Psoas muscle (tissue), 8 donors: ENCODE measurements around the gene DHX32. TPM values are rescaled to one million over a fixed set of nuclear protein-coding genes. Genes with fewer than 3 reads are reported as not detected.
A peak's percentile ranks its signal among the peaks of the same experiment; 100 is the strongest.
"Not testable (repeated sequence)": the region's sequence is repeated elsewhere in the genome, so short reads cannot be mapped to it uniquely, and the experiment has no call there.

ENCODE experiments used
- ATAC-seq, 4 donors: fragments of 200-7000 bp; cut with Tn5 transposase; one replicate each; pipeline ENCODE4 v1.9.1; 2020; ENCODE audit warnings: moderate library complexity in 3 of 4, mild to moderate bottlenecking in 2 of 4
- DNase-seq, 2 donors: peaks; one replicate each; pipeline ENCODE4 v3.0.0-alpha.2; 2020
- H3K27ac ChIP-seq: fragments of 200-600 bp; one replicate; pipeline ENCODE4 v1.8.0; 2022
- H3K27me3 ChIP-seq, 3 donors: fragments of 200-600 bp in 1 of 3; one replicate each; pipeline versions ENCODE4 v1.6.1 to v1.8.0; 2013 to 2022; ENCODE audit warnings: low read length in 2 of 3, mild to moderate bottlenecking in 2 of 3, moderate library complexity in 1 of 3; ENCODE audit not compliant: insufficient read depth in 3 of 3
- H3K36me3 ChIP-seq, 2 donors: fragments of 200-600 bp in 1 of 2; one replicate each; pipeline versions ENCODE4 v1.6.1 to v1.8.0; 2013 to 2022; ENCODE audit warnings: low read depth in 1 of 2, mild to moderate bottlenecking in 1 of 2, moderate library complexity in 1 of 2; ENCODE audit not compliant: insufficient read depth in 1 of 2
- H3K4me1 ChIP-seq: fragments of 200-600 bp; one replicate; pipeline ENCODE4 v1.8.0; 2022
- H3K4me3 ChIP-seq: fragments of 200-600 bp; one replicate; pipeline ENCODE4 v1.8.0; 2022; ENCODE audit warnings: mild to moderate bottlenecking
- H3K9me3 ChIP-seq: fragments of 200-600 bp; one replicate; pipeline ENCODE4 v1.8.0; 2022
- WGBS, 3 donors: extraction: QIAGEN DNeasy Blood & Tissue Kit; methylation state at CpG; one replicate each; pipeline versions ENCODE4 v1.1.6 to v1.1.7; 2013; 5-methylcytosine and 5-hydroxymethylcytosine counted together
- intact Hi-C, 2 donors: fragments of 100-400 bp; cut with DNase I; formaldehyde crosslinking; loops; one replicate each; pipeline versions ENCODE4 v1.11.0 to v1.14.2; 2022
- polyA plus RNA-seq, 3 donors: library from polyadenylated mRNA; stranded (reverse); fragments of 200-250 nt; gene quantifications; one replicate each; pipeline ENCODE4 v1.2.3, GENCODE V29; 2013
- total RNA-seq, 4 donors: library from RNA; stranded (reverse); fragmentation: NEBNext Ultra II Directional in 2 of 4; extraction: Animal tissue kit (Norgen Biotek cat#: 25700) in 2 of 4; gene quantifications; one replicate each; pipeline versions ENCODE4 v1.2.1 to v1.2.4, GENCODE V29; 2021 to 2023
- TF ChIP-seq, protein P1 (sequence below): fragments of 200-600 bp; IDR thresholded peaks from one replicate; pipeline ENCODE4 v1.8.0; 2022; ENCODE audit warnings: antibody characterized with exemption
- donor health status: healthy with polysubstance abuse.
- donor health status: DM: no; HTN: no; CAD: no; lungs with moderate emphysema.
- donor health status: Bipolar disorder and iron deficiency.
- donor health status: healthy.
- donor health status: DM: yes; HTN: yes; CAD: no.
- donor health status: DM: no; HTN: no; CAD: no.
- donor health status: DM: no; HTN: no; CAD: no.
- donor health status: DM: yes; HTN: yes; CAD: no.

DHX32 gene
- total and polyA plus RNA-seq, 7 donors = 20.2 to 47.7 (median 32.1) TPM

DNA sequence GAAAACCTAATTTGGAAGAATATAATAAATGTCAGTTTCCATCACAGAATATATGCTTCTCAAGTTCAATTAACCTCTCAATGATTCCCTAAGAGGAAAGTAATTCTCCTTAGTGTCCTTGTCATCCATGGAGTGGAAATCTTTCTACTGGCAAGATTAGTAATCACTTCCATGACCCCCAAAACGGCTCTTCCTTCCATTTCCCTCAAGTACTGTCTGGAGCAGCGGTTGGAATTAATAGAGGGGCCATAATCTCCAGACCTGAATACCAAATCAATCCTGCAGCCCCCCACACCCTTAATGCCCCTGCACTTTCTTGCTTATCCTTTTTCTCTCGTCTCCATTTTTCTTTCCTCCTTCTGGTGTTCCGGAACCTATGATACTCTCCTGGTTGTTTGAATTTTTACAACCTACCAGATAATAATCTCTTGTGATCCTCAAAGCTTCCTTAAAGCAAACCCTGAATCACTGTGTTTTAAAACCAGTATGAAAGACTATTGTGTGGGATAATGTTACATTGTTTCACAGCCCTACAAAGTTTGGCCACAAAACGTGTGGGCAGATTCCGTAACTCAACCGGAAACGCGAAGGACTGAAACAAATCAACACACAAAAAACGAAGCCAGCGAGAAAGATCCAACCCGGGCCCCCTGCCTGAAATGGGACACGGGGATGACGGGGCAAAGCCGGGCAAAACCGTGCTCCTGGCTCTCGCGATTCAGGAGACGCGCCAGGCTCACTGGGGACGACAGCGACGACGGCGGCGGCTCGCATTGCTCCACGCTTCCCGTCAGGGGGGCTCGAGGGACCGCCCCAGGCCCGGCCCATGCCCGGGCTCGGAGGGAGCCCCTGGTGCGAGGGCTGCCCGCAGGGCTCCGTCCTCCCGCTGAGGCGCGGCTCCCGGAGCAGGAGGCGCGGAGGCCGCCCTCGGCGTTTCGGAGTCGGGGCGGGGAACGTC, 14.3 kb upstream of the DHX32 start:
- H3K36me3 ChIP-seq, H3K9me3 ChIP-seq, H3K27me3 ChIP-seq, intact Hi-C loops: not testable (repeated sequence)
- peak overlapping the region; percentile 91 for H3K27ac ChIP-seq
- ATAC-seq (peak; percentile 67 to 79 (median 75)), DNase-seq (peak; percentile 71 to 82)
- WGBS, 3 donors = 25 to 30% (median 28%) methylated on average over 50 of the region's 50 CpGs
- H3K4me1 ChIP-seq = peaks cover 13% of the 10 kb centered on the region
- peak overlapping the region; percentile 85 for H3K4me3 ChIP-seq

DNA sequence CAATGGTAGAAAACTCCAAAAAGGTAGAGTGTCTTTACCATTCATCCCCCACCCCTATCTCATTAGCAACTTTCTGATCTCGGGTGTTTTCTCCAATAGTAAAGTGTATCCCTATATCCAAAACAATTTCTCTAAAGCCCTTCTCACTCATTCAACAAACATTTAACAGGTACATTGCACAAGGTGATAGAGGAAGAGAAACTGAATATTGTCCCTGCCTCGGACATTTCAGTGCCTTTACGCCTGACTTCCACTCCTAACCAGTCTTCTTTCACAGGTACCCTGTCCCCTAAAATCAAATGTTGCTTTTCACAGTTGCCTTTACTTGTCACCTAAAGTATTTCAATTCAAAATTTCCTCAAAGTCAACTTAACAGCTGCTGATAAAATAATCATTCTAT, 13.1 kb upstream of the DHX32 start:
- H3K27ac ChIP-seq, intact Hi-C loops, ATAC-seq, DNase-seq, H3K9me3 ChIP-seq, H3K27me3 ChIP-seq, H3K36me3 ChIP-seq, H3K4me3 ChIP-seq: not testable (repeated sequence)
- peaks cover 19% of the 10 kb centered on the region for H3K4me1 ChIP-seq
- 77 to 91% (median 82%) methylated on average over 3 of the region's 3 CpGs for WGBS, 3 donors

DNA sequence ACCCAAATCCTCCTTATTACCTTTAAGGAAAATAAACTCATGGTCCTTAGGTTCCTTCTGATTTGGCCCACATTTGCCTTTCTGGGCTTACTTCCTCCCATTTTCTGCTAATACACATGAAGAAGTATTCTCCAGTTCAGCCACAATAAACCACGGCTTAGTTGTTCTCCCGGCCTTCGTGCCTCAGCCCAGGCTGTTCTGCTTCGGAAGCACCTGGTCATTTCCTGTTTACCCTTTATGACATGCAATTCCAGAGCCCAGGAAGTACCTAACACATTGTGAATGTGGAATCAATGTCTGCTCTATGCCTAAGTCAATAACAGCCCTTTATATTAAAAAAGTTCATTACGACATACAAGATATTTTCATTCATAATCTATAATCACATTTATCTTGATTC, 11.3 kb upstream of the DHX32 start:
- H3K4me3 ChIP-seq, H3K36me3 ChIP-seq, DNase-seq, intact Hi-C loops, H3K27me3 ChIP-seq, H3K9me3 ChIP-seq, H3K27ac ChIP-seq, ATAC-seq: not testable (repeated sequence)
- peaks cover 22% of the 10 kb centered on the region for H3K4me1 ChIP-seq
- WGBS, 3 donors = 68 to 74% (median 73%) methylated on average over 5 of the region's 5 CpGs

DNA sequence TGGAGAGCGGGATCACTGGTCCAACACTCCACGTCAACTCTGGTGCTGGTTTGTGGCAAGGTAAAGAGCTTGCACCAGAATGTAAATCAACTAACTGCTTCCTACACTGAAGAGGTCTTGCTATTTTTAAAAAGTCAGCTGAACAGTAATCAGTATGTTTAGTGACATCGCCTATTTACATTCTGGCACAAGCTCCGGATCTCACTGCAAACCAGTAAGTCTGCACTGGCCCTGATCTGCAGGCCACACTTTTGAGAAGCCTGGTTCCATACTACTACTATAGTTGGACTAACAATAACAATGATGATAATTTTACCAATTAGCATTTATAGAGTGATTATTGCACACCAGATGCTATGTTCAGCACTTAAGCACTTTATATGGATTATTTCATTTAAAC, 8.3 kb upstream of the DHX32 start:
- peak in 1 of 4 donors; percentile 29 for ATAC-seq
- H3K27me3 ChIP-seq, H3K9me3 ChIP-seq, H3K27ac ChIP-seq, DNase-seq, intact Hi-C loops, H3K4me3 ChIP-seq: not testable (repeated sequence)
- Histone ChIP-seq H3K4me1 (peaks cover 18% of the 10 kb centered on the region), H3K36me3 (peaks cover 0 to 11% of the 10 kb centered on the region in 2 donors)
- 56 to 75% (median 70%) methylated on average over 4 of the region's 4 CpGs for WGBS, 3 donors

DNA sequence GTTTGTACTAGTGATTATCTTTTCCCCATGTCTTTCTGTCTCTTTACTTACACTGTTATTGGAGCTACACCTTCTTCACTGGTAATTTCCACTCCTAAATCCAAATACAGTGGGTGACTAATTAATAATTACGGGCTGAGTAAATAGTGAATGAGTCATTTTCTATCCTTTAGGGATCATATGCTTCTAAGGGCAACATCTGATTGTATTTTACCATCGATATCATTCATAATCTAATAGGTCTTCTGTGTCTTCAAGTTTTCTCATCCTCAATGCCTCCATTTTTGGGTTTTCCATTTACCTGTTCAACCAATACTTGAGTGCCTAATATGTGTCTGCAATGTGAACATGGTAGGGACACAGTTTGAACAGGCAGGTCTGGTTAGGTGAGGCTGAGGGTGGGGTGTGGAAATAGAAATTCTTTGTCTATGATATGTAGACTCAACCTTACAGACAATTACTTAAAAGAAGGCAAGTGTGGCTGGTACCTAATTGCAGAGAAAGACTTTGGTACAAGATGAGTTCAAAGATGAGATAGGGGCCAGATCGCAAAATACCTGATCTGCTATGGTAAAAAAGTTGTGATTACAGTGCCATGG, 5.9 kb upstream of the DHX32 start:
- H3K9me3 ChIP-seq = no peaks in the 10 kb centered on the region
- H3K4me3 ChIP-seq = no peak overlapping the region
- H3K36me3 ChIP-seq = peaks cover 0 to 14% of the 10 kb centered on the region in 2 donors
- peaks cover 9% of the 10 kb centered on the region for H3K4me1 ChIP-seq
- intact Hi-C loops = no loop called here
- TF ChIP-seq, protein P1, sequence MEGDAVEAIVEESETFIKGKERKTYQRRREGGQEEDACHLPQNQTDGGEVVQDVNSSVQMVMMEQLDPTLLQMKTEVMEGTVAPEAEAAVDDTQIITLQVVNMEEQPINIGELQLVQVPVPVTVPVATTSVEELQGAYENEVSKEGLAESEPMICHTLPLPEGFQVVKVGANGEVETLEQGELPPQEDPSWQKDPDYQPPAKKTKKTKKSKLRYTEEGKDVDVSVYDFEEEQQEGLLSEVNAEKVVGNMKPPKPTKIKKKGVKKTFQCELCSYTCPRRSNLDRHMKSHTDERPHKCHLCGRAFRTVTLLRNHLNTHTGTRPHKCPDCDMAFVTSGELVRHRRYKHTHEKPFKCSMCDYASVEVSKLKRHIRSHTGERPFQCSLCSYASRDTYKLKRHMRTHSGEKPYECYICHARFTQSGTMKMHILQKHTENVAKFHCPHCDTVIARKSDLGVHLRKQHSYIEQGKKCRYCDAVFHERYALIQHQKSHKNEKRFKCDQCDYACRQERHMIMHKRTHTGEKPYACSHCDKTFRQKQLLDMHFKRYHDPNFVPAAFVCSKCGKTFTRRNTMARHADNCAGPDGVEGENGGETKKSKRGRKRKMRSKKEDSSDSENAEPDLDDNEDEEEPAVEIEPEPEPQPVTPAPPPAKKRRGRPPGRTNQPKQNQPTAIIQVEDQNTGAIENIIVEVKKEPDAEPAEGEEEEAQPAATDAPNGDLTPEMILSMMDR = no peak
- DNase-seq (no peak), ATAC-seq (no peak)
- no peak overlapping the region for H3K27ac ChIP-seq
- H3K27me3 ChIP-seq = no peaks in the 10 kb centered on the region
- WGBS, 3 donors = 84 to 88% (median 86%) methylated on average over 3 of the region's 3 CpGs

DNA sequence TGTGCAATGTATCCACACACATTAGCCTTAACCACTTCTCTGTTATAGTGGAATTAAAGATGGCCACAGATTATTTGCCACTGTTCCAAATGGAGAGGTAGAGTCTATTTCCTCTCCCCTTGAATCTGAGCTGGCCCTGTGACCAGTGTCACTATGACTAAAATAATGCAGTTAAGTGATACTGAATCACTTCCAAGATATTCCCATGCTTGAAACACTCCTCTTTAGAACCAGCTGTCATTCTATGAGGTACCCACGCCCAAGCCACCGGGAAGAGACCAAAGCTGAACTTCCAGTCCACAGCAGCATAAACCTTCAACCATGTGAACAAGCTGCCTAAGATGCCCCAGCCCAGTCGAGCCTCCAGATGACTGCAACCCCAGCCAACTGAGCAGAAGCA, 2.1 kb upstream of the DHX32 start:
- Histone ChIP-seq H3K36me3 (peaks cover 0 to 33% of the 10 kb centered on the region in 2 donors), H3K4me3 (no peak overlapping the region), H3K27me3 (no peaks in the 10 kb centered on the region), H3K9me3 (no peaks in the 10 kb centered on the region), H3K4me1 (no peaks in the 10 kb centered on the region), H3K27ac (no peak overlapping the region)
- DNase-seq (no peak), ATAC-seq (peak; percentile 44 to 63 (median 54))
- intact Hi-C loops = no loop called here
- TF ChIP-seq, protein P1 = no peak
- 41 to 56% (median 56%) methylated on average over 3 of the region's 3 CpGs for WGBS, 3 donors
